Measurements from ENCODE around the gene TBPL1.
"Not testable (repeated sequence)": the region's sequence is repeated elsewhere in the genome, so short reads cannot be mapped to it uniquely, and the experiment has no call there.

TBPL1 gene

GRCh38 chr6:133952815-133953633 lies at the start of gene TBPL1:
Gene TBPL1 (plus strand): TSS chr6:133953224. CDS start chr6:133980126, 26,902 bp downstream.
- DNase-seq (ENCODE audit: low read depth in 2 of 2) = peak; percentile 86 to 91

DNA sequence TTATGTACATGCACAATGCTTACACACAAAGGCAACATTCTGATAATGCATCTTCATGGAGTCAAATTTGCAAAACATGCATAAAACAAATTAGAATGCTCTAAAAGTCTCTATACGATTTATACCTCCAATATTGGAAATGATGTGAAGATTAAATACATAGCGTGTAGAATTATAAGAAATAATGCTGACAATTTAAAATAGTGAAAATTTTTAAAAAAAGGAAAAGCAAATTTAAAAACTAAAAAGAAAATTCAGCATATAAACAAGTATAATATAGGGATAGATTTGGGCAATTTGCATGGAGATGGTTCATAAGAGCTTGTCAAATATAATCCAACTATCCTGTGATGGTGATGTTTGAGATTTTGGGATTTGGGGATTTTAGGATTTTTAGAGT lies 49.2 kb upstream of the TBPL1 start:
- DNase-seq (ENCODE audit: low read depth in 2 of 2) = no peak

GRCh38 chr6:133906050-133906449 lies 47.0 kb upstream of the TBPL1 start:
- DNase-seq (ENCODE audit: low read depth in 2 of 2) = no peak

DNA sequence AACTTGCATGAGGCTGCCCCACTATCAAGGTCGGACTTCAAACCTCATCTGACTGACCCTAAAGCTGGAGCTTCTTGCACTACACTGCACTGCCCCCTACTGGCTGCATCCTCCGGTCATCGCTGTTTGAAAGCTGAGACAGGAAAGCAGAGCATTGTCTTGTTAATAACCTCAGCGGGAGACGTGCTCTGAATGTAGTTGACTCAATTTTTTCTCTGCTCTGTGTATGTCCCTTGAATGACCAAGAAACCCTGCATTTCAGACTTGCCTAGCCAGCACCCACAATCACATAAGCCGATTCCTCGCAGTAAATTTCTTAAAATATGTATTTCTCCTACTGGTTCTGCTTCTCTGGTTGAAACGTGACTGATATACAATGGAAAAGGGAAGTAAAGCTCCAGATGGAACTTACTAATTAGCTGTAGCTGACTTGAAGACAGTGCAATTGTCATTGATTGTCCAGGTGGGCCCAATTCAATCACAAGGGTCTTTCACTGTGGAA lies 36.3 kb upstream of the TBPL1 start:
- peak; percentile 67 to 86 for DNase-seq (ENCODE audit: low read depth in 2 of 2)

GRCh38 chr6:133917781-133918180 lies 35.2 kb upstream of the TBPL1 start:
- no peak for DNase-seq (ENCODE audit: low read depth in 2 of 2)

DNA sequence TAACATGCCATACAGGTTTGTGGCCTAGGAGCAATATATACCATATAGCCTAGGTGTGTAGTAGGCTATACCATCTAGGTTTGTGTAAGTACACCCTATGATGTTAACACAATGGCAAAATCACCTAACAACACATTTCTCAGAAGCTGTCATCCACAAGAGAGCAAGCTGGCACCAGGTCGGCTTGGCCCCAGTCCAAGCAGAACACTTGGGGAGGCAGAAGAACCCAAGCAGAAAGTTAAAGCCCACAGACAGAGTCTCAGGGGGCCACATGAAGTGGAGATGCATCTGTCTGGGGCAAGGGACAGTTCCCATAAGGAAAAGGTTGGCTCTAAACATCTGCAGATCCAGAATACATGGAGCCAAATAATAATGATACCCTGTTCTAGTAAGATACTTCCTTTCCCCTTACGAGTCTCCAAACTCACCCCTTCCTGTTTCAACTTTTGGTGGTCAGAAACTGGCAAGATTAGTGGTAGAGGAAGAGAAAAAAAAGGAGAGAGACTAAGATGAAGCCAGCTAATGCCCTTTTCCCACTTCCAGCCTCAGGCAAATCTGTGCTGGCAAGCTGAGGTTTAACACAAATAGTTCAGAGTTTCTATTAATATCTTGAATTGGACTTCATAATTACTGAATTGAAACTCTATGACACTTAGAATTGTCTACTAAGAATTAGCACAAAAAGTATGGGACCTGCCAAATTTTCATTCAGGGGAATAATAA lies 34.7 kb upstream of the TBPL1 start:
- DNase-seq (ENCODE audit: low read depth in 2 of 2) = no peak

DNA sequence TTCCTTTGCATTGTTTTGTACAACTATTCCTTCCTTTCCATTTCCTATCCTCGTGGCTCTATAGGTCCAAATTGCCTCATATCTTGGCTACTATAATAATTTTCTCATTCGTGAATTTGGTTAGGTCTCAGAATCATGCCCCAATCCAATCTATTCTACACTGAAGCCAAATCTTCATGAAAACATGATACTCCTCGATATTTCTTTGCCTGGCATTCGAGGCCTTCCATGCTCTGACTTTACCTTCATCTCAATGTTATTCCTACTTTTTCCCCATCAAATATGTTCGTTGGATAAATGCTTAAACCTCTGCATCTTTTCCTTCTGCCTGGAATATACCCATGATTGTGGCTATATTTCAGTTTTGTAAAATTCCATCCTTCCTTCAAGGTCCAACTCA lies 33.7 kb upstream of the TBPL1 start:
- DNase-seq (ENCODE audit: low read depth in 2 of 2) = no peak

DNA sequence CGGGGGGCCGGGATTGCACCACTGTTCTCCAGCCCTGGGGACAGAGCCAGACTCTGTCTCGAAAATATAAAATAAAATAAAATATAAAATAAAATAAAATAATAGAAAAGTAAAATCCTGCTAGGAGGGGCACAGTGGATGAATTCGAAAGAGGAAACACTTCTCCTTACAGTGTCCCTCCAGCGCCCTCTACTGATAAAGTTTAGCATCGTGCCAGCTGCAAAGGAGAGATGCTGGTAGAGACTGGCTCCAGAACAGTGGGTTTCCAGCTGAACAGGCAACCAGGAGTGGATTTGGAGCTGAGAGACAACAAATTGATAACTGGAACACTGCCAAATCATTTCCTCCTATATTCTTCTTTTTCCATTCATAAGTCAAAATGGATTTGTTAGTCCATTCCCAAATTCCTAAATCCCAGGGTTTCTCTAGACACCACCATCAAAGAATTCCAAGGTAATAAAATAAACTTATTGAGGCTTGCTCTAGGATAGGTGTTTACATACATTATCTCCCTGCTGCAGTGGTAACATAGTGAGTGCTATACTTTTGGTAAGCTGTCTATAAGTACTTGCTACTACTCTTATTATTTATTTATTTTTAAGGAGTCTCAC lies 31.7 kb upstream of the TBPL1 start:
- peak; percentile 68 to 70 for DNase-seq (ENCODE audit: low read depth in 2 of 2)

DNA sequence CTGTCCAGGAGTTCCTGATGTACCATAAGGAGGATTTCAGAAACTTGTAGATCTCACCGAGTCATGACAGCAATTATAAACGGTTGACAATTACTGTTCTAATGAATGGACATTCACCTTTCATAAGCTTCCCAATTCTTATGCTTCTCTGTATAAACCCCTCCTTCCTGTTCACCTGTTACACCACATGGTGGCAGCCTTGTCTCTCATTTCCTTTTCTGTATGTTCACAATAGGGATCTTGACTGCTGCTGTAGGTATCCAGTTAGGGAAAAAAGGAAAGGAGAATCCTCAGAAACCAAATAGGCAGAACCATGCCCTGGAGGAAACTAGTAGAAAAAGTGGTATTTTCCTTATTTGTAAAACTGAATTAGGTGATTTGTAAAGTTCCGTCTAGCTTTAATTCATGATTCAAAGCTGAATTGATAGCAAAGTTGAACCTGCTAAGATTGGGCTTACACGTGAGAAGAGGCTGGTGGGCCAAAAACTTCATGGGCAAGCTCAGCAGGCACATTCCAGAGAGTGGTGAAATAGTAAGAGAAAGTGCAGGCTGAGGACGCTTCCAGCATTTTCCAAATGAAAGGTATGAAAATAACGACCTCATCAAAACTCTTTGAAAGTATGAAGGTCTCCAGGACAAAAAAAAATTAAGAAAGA lies 29.0 kb upstream of the TBPL1 start:
- DNase-seq (ENCODE audit: low read depth in 2 of 2) = peak; percentile 25 to 30

DNA sequence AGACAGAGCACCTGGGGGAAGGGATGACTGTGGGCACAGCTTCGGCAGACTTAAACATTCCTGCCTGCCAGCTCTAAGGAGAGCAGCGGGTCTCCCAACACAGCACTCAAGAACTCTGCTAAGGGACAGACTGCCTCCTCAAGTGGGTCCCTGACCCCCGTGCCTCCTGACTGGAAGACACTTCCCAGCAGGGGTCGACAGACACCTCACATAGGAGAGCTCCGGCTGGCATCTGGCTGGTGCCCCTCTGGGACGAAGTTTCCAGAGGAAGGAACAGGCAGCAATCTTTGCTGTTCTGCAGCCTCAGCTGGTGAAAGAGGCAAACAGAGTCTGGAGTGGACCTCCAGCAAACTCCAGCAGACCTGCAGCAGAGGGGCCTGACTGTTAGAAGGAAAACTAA lies 21.8 kb upstream of the TBPL1 start:
- not testable (repeated sequence) for DNase-seq (ENCODE audit: low read depth in 2 of 2)

DNA sequence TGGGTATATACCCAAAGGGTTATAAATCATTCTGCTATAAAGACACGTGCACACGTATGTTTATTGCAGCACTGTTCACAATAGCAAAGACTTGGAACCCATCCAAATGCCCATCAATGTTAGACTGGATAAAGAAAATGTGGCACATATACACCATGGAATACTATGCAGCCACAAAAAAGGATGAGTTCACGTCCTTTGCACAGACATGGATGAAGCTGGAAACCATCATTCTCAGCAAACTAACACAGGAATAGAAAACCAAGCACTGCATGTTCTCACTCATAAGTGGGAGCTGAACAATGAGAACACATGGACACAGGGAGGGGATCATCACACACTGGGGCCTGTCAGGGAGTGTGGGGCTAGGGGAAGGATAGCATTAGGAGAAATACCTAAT lies 16.7 kb upstream of the TBPL1 start:
- DNase-seq (ENCODE audit: low read depth in 2 of 2) = not testable (repeated sequence)

DNA sequence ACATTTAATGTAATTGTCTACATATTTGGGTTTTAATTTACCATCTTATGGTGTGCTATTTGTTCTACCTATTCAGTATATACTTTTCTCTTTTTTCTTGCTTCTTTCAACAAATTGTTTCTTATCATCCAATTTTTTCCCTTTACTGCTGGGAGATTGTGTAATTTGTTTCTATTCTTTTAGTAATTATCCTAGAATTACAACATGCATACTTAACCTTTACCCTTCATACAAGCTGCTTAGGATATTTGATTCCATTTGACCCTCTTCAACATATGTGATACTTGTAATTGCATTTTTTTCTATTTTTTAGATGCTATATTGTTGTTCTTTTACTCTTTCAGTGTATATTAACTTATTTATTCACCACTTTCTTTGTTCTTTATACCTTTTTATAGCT lies 15.1 kb upstream of the TBPL1 start:
- no peak for DNase-seq (ENCODE audit: low read depth in 2 of 2)

DNA sequence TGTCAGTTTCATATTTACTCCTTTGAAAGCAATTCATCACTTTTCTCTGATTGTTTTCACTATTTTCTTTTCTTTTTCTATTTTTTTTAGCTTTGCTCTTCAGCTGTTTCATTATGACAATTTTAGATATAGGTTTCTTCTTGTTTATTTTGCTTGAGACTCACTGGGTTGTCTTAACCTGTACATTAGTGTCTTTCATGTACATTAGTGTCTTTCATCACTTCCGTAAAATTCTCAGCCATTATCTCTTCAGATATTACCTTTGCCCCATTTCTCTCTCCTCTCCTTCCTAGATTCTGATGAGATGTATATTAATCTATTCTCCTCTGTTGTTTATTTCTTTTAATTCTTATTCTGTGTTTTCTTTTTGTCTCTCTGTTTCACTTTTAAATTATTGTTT lies 14.5 kb upstream of the TBPL1 start:
- DNase-seq (ENCODE audit: low read depth in 2 of 2) = no peak

DNA sequence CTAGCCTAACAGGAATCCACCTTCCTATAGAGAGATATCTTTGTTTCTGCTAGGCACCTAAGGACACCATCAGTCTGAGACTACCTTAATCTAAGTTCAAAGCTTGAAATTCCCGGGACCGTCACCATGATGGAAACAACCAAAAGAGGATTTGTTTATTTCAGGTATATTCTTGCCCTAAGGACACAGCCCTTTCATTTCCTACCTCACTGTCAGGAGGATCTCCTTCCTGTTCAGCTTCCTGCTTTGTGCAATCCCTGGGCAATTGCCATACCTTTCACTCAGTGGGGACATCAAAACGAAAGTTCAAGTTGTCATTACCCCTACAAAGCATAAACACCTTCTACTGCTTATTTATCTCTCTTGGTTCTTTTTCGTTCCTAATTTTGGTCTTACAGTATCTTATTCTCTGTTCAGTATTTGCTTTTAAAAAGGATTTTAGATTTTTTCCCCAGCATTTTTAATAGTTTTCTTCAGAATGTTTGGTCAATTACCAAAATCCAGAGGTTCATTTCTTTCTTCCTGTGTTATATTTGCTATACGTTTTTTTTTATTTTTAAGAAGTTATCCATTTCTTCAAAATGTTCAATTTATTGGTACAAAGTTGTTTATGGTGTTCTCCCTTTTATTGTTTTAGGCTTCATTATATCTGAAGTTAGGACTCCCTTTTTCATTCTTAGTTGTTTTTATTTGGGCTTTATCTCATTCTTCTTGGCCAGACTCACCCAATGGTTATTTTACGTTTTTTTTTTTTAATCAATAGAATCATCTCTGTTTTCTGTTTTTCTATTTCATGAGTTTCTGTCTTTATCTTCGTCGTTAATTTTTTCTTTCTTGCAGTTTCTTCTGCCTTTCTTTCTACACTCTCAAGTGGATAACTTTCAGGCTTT lies 13.0 kb upstream of the TBPL1 start:
- DNase-seq (ENCODE audit: low read depth in 2 of 2) = no peak

DNA sequence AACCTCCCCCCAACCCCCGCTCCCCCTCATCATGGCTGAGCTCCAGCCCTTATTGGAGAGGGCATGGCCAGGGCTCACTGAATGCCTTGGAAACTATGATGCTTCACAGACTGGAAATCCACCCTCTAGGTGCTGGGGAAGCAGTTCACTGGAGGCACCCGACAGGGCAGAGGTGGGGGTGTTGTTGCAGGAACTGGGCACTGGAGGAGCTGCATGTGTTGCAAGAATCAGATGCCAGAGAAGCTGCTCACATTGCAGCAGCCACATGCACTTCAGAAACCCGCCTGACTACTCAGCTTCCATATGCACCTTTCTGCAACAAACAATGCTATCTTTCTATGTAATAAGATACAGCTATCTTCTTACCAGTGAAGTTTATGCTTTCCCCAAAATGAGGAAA lies 7.9 kb upstream of the TBPL1 start:
- DNase-seq (ENCODE audit: low read depth in 2 of 2) = no peak

DNA sequence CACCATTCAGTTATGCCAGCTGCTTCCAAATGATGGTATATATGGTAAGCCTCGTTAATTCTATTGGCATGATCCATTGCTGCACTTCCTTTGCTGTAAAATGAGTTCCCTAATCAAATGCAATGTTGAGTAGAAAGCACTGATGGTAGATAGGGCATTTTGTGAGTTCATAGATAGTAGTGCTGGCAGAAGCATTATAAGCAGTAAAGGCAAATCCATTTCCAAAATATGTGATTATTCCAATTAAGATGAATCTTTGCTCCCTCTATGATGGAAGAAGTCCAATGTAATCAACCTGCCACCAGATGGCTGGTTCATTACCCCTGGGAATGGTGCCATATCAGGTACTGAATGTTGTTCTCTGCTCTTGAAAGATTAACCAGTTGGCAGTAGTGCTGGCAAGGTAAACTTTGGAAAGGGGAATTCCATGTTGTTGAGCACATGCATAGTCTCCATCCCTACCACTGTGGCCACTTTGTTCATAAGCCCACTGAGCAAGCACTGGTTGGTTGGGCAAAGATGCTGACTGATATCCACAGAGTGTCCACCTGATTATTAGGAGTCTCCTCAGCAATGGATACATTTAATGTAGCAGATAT lies 5.6 kb upstream of the TBPL1 start:
- no peak for DNase-seq (ENCODE audit: low read depth in 2 of 2)

- no peak for DNase-seq (ENCODE audit: low read depth in 2 of 2)
Measured at GRCh38 chr6:133948472-133948871, 4.6 kb upstream of the TBPL1 start.

GRCh38 chr6:133951227-133951626 lies 1.8 kb upstream of the TBPL1 start:
- DNase-seq (ENCODE audit: low read depth in 2 of 2) = no peak

GRCh38 chr6:133951881-133952814 lies 876 bp upstream of the TBPL1 start:
- peak; percentile 15 to 16 for DNase-seq (ENCODE audit: low read depth in 2 of 2)

Measured in stimulated activated CD4-positive, alpha-beta T cell treated with anti-CD3 and anti-CD28 coated beads, Interleukin-4, amount 100 ng/mL, for 48 hours (primary cell).